ENCODE results near the gene APOE. TPM values are rescaled to one million over a fixed set of nuclear protein-coding genes. Genes with fewer than 3 reads are reported as not detected.
"Not testable (repeated sequence)": the region's sequence is repeated elsewhere in the genome, so short reads cannot be mapped to it uniquely, and the experiment has no call there.

APOE gene
- total RNA-seq, 2 experiments from 2014 or later: 0.55 to 0.70 TPM

- H3K4me1 Mint-ChIP-seq: not testable (repeated sequence)
Observed at GRCh38 chr19:44913512-44914432, 8.2 kb downstream of the APOE start.

GRCh38 chr19:44914433-44915206 is 9.0 kb downstream of the APOE start, which contains the start of gene APOC1:
APOC1 (plus strand) TSS chr19:44914608; CDS start chr19:44914892, 284 bp downstream.
- H3K9me3 Mint-ChIP-seq (ENCODE audit: low read depth); POLR2A ChIA-PET; H3K36me3 Mint-ChIP-seq (ENCODE audit: low read depth); H3K4me1 Mint-ChIP-seq: not testable (repeated sequence)
- CTCF ChIA-PET: interaction anchor here (1.0 kb wide), 1 partner anchor 37 kb away, joined by 3 read pairs; no protein-coding TSS in a partner anchor
- peak within 1 kb of the TSS; percentile 93 for H3K27ac Mint-ChIP-seq
- H3K4me3 Mint-ChIP-seq: peak within 1 kb of the TSS; percentile 89
- ATAC-seq: peak; percentile 99
- peaks cover 25% of the 10 kb centered on the region for H3K27me3 Mint-ChIP-seq
- DNase-seq: peak; percentile 88
- intact Hi-C loops (cut with DNase I, micrococcal nuclease): loop anchor here in 1 of 2 experiments (1.0 kb wide), 5 partner anchors 24 to 456 kb away; partner anchors contain the start of genes ERCC2 and RELB

More at GRCh38 chr19:44913512-44914432, 8.2 kb downstream of the APOE start:
- POLR2A ChIA-PET; DNase-seq; intact Hi-C loops (cut with DNase I, micrococcal nuclease); H3K36me3 Mint-ChIP-seq (ENCODE audit: low read depth); ATAC-seq; H3K9me3 Mint-ChIP-seq (ENCODE audit: low read depth): not testable (repeated sequence)
- H3K27me3 Mint-ChIP-seq: peaks cover 25% of the 10 kb centered on the region
- CTCF ChIA-PET: interaction anchor here (0.6 to 1.5 kb wide), 4 partner anchors 10 to 42 kb away, joined by 3 to 4 read pairs (median 3); no protein-coding TSS in a partner anchor
- H3K4me3 Mint-ChIP-seq: peak overlapping the region; percentile 89
- peak overlapping the region; percentile 93 for H3K27ac Mint-ChIP-seq

GRCh38 chr19:44924243-44924725 is 18.7 kb downstream of the APOE start:
- ATAC-seq: no peak
- peaks cover 4% of the 10 kb centered on the region for H3K4me1 Mint-ChIP-seq
- no peaks in the 10 kb centered on the region for H3K9me3 Mint-ChIP-seq (ENCODE audit: low read depth)
- ChIA-PET CTCF (interaction anchor here (0.6 kb wide), 1 partner anchor 235 kb away, joined by 5 read pairs; no protein-coding TSS in a partner anchor), POLR2A (interaction anchor here (0.6 kb wide), 1 partner anchor 19 kb away, joined by 4 read pairs; no protein-coding TSS in a partner anchor)
- intact Hi-C loops (cut with DNase I, micrococcal nuclease): no loop called here
- H3K27ac Mint-ChIP-seq: no peak overlapping the region
- H3K27me3 Mint-ChIP-seq: peaks cover 17% of the 10 kb centered on the region
- no peak for DNase-seq
- no peak overlapping the region for H3K4me3 Mint-ChIP-seq
- no peaks in the 10 kb centered on the region for H3K36me3 Mint-ChIP-seq (ENCODE audit: low read depth)

DNA sequence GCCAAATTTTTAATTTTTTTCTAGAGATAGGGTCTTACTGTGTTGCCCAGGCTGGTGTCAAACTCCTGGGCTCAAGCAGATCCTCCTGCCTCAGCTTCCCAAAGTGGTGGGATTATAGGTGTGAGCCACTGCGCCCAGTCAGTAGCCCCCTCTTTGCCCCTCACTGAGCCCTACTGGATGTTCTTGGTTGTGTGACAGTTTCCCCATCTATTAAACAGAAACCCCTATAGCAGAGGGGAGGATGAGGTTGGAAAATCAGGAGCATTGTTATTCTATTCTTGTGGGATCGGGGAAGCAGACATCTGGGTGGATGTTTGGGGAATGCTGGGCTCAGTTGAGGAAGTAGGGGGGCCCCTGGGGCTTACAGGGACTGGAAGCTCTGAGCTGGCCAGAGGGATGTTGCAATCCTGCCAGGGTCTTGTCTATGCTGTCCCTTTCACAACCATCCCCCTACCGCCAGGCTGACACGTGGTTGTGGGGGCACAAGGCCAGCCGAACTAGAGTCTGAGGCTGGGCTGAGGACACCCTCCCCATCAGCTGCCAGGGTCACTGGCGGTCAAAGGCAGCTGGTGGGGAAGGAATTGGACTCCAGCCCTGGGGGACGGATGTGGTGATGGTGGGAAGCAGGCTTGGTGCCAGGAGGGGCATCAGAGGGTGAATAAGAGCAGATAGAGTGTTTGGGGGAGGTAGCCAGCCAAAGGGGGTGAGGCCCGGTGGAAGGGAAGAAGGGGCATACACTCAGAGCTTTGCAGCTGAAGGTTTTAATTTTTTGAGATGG is 19.7 kb downstream of the APOE start:
- ChIA-PET CTCF (no interaction called here), POLR2A (interaction anchor here (0.8 kb wide), 1 partner anchor 19 kb away, joined by 3 read pairs; the partner anchor contains the start of gene APOE)
- no peak overlapping the region for H3K4me3 Mint-ChIP-seq

GRCh38 chr19:44926245-44927077 is 20.9 kb downstream of the APOE start:
- H3K9me3 Mint-ChIP-seq (ENCODE audit: low read depth); H3K4me1 Mint-ChIP-seq; H3K4me3 Mint-ChIP-seq; H3K36me3 Mint-ChIP-seq (ENCODE audit: low read depth); CTCF ChIA-PET; intact Hi-C loops (cut with DNase I, micrococcal nuclease); DNase-seq; H3K27ac Mint-ChIP-seq; POLR2A ChIA-PET: not testable (repeated sequence)
- H3K27me3 Mint-ChIP-seq: peaks cover 17% of the 10 kb centered on the region
- ATAC-seq: peak; percentile 21

More for the DNA sequence above, 19.7 kb downstream of the APOE start:
- peaks cover 17% of the 10 kb centered on the region for H3K27me3 Mint-ChIP-seq
- ATAC-seq (no peak), DNase-seq (no peak)
- no peaks in the 10 kb centered on the region for H3K9me3 Mint-ChIP-seq (ENCODE audit: low read depth)
- H3K4me1 Mint-ChIP-seq: peaks cover 4% of the 10 kb centered on the region
- no peak overlapping the region for H3K27ac Mint-ChIP-seq
- H3K36me3 Mint-ChIP-seq (ENCODE audit: low read depth): no peaks in the 10 kb centered on the region
- intact Hi-C loops (cut with DNase I, micrococcal nuclease): no loop called here

- ATAC-seq: no peak
- H3K4me1 Mint-ChIP-seq: peaks cover 4% of the 10 kb centered on the region
- intact Hi-C loops (cut with DNase I, micrococcal nuclease): no loop called here
- peaks cover 17% of the 10 kb centered on the region for H3K27me3 Mint-ChIP-seq
- H3K4me3 Mint-ChIP-seq: no peak overlapping the region
- no peaks in the 10 kb centered on the region for H3K36me3 Mint-ChIP-seq (ENCODE audit: low read depth)
- POLR2A ChIA-PET: no interaction called here
- no peak for DNase-seq
- H3K27ac Mint-ChIP-seq: no peak overlapping the region
- CTCF ChIA-PET: interaction anchor here (0.7 kb wide), 1 partner anchor 279 kb away, joined by 3 read pairs; no protein-coding TSS in a partner anchor
- no peaks in the 10 kb centered on the region for H3K9me3 Mint-ChIP-seq (ENCODE audit: low read depth)
Observed at GRCh38 chr19:44927746-44928145, 22.1 kb downstream of the APOE start.

DNA sequence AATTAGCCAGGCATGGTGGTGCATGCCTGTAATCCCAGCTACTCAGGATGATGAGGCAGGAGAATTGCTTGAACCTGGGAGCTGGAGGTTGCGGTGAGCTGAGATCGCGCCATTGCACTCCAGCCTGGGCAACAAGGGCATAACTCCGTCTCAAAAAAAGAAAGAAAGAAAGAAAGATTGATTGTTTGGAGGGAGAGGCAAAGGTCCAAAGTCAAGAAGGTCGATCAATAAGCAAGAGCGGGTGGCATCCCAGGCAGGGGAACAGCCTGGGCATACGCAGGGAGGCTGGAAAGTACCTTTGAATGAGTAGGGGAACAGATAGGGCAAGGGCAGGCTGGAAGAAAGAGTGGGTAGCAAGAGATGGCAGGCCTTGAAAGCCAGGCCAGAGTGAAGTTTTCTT is 24.5 kb downstream of the APOE start:
- H3K9me3 Mint-ChIP-seq (ENCODE audit: low read depth): no peaks in the 10 kb centered on the region
- POLR2A ChIA-PET: no interaction called here
- intact Hi-C loops (cut with DNase I, micrococcal nuclease): no loop called here
- no peak overlapping the region for H3K27ac Mint-ChIP-seq
- no peaks in the 10 kb centered on the region for H3K36me3 Mint-ChIP-seq (ENCODE audit: low read depth)
- peaks cover 4% of the 10 kb centered on the region for H3K4me1 Mint-ChIP-seq
- no peak overlapping the region for H3K4me3 Mint-ChIP-seq
- no peak for DNase-seq
- ATAC-seq: no peak
- CTCF ChIA-PET: no interaction called here
- peaks cover 17% of the 10 kb centered on the region for H3K27me3 Mint-ChIP-seq

DNA sequence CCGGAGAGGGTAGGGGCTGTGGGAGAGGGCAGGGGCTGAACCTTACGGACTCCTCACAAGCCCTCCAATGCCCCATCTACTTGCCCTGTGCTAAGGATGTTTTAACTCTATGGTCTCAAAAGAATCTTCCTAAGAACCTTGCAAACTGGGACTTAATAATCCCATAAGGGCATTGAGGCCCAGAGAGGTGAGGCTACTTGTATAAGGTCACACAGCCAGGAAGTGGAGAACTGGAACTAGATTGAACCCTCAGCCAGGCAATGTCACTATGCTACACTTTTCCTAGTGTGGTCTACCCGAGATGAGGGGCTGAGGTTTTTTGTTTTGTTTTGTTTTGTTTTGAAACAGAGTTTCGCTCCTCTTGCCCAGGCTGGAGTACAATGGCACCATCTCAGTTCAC is 25.9 kb downstream of the APOE start:
- H3K9me3 Mint-ChIP-seq (ENCODE audit: low read depth): no peaks in the 10 kb centered on the region
- peaks cover 4% of the 10 kb centered on the region for H3K4me1 Mint-ChIP-seq
- CTCF ChIA-PET: no interaction called here
- H3K27me3 Mint-ChIP-seq: peaks cover 5% of the 10 kb centered on the region
- intact Hi-C loops (cut with DNase I, micrococcal nuclease): no loop called here
- H3K4me3 Mint-ChIP-seq: no peak overlapping the region
- no peak overlapping the region for H3K27ac Mint-ChIP-seq
- DNase-seq (no peak), ATAC-seq (no peak)
- POLR2A ChIA-PET: no interaction called here
- H3K36me3 Mint-ChIP-seq (ENCODE audit: low read depth): no peaks in the 10 kb centered on the region

GRCh38 chr19:44939668-44940067 is 34.1 kb downstream of the APOE start:
- no peak overlapping the region for H3K27ac Mint-ChIP-seq
- no peaks in the 10 kb centered on the region for H3K36me3 Mint-ChIP-seq (ENCODE audit: low read depth)
- H3K4me1 Mint-ChIP-seq: no peaks in the 10 kb centered on the region
- intact Hi-C loops (cut with DNase I, micrococcal nuclease): no loop called here
- no peak for ATAC-seq
- DNase-seq: no peak
- ChIA-PET POLR2A (no interaction called here), CTCF (no interaction called here)
- H3K4me3 Mint-ChIP-seq: no peak overlapping the region
- no peaks in the 10 kb centered on the region for H3K27me3 Mint-ChIP-seq
- H3K9me3 Mint-ChIP-seq (ENCODE audit: low read depth): no peaks in the 10 kb centered on the region

DNA sequence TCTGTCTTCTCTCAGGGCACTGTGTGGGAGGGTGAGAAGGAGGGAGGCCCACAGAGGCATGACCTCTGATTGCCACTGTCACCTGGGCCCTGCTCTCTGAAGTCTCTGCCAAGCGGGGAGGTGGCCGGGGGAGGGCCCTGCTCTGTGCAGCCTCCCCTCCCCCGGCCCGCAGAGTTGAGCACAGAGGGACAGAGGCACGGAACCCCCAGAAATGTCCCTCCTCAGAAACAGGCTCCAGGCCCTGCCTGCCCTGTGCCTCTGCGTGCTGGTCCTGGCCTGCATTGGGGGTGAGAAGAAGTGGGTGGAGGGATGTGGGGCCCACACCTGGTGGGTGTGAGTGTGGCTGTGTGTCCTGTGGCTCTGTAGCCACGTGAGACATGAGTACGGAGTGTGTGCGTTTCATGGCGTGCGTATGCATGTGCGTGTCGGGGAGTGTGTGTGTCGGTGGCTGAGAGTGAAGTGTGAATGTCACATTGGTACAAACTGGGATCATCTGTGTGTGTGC is 36.5 kb downstream of the APOE start, which contains the start of gene APOC4:
APOC4 (plus strand) TSS at position 171 of the 505 bp plus-strand sequence; CDS start at position 212, 41 bp downstream.
- ATAC-seq (no peak), DNase-seq (no peak)
- CTCF ChIA-PET: no interaction called here
- Mint-ChIP-seq H3K36me3 (ENCODE audit: low read depth) (no peaks in the 10 kb centered on the region), H3K4me1 (no peaks in the 10 kb centered on the region), H3K4me3 (no peak within 1 kb of the TSS), H3K27me3 (no peaks in the 10 kb centered on the region), H3K27ac (no peak within 1 kb of the TSS), H3K9me3 (ENCODE audit: low read depth) (no peaks in the 10 kb centered on the region)
- POLR2A ChIA-PET: no interaction called here
- intact Hi-C loops (cut with DNase I, micrococcal nuclease): no loop called here
